HS-5 (cell line): Measurements from ENCODE around the gene SETDB2.

Experiments
- DNase-seq: peaks from one replicate; pipeline ENCODE4 v3.0.0-alpha.2; 2012; ENCODE audit warnings: low read depth

Gene SETDB2

DNA sequence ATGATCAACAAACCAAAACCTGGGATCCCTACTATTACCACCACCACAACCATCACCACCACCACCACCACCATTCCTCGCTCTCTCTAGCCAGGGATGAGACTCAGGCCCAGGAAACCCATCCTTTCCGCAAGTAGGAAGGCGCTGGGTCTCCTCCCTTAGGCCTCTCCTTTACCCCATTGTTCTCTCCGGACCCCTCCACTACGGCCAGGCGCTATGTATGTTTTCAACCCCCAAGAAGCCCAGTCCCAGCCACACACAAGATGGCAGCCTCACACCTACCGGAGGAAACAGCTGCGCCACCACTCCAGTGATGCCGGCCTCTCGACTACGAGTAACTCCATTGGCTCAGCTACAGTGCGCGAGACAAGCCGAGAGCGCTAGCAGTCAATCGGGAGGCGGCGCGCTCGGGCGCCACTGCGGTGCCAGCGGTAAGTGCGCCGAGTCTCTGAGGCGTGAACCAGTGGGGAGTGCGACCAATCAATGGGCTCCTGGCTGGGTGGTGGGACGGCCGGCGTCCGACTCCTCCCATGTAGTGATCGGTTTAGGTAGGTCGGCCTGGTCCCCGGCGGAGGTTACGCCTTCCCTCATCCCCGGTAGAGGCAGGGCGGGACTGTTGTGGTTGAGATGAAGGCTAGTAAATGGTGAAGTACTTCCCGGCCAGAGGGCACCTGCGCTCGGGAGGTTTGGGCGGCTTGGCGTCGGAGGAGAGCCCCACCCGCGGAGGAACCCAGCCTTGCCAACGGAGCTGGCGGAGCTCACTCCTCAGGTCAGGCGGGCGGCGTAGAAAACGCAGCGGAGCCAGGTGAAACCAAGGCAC, at the start of gene SETDB2, which contains the start of gene CAB39L:
TSS of gene SETDB2 (plus strand) at position 571 of the 820 bp plus-strand sequence. CDS start 7,620 bp downstream, outside the sequence.
TSS of gene CAB39L (minus strand) at position 361 of the 820 bp plus-strand sequence. CDS start 61,154 bp downstream, outside the sequence.
- DNase-seq = peak; percentile 83

GRCh38 chr13:49395451-49395865, 48.6 kb upstream of the SETDB2 start:
- no peak for DNase-seq

GRCh38 chr13:49395878-49396380, 48.1 kb upstream of the SETDB2 start:
- no peak for DNase-seq

DNA sequence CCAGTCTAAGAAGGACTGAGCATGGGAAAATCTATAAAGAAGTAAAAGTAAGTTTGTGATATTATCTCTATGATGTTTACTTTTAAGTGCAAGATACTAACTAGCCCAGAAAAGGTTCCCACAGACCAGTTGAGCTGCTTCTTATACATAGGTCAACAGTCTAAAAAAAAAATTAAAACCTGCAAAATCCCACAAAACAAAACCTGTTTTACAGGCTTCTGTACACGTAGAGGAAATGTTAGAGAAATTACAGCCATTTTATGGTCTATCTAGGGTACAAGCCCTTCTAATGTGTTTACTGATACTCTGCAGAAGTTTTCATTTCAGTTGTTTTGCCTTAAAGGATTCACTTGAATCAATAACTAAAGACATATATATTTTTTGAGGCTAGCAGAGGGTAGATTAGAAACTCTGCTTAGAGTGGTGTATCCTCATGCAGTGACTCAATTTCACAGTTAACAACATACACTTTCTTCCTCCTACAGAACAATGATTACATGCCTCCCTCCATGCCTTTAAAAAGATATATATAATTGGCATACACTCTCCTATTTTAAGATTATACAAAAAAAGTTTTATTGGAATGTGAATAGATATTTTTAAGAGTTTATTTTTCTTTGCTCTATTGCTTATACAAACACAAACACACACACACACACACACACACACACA, 44.1 kb upstream of the SETDB2 start:
- no peak for DNase-seq

DNA sequence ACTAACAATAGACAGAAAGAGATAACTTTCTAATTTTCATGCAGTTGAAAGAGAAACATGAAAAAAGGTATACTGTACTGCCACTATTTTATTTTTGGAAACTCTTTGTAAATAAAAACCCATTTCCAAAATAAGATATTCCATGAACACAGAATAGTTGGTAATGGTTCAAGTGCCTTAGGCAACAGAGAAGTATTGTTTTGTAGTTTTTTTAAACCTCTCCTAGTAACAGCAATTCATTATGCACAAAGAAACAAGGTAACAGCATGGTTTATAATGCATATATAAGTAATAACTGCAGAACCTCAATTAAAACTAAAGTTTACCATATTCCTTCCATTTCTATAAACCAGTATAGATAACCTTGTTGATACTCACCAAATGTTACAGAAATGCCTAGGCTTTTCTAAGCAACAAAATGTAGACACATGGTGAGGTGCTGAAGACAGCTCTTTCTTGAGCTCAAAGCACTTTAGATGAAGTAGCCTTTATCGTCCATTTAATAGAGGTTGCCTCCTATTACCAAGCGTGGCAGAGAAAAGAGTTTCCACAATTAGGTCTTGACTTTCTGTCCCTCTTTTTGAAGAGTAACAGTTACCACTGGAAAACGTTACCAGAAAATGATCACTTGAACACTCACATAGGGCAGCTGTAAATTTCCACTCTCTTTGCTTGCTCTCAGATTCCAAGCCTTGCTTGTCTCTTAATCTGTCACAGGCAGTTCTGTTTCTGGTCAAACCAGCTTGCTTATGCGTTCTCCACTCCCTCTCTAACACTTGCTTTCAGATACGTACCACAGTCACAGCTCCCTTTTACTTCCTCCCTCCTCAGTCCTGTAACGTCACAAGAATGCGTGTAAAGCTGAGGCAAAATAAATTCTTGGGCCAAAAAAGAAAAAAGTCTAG, 43.1 kb upstream of the SETDB2 start:
- DNase-seq = no peak

GRCh38 chr13:49403996-49404702, 39.9 kb upstream of the SETDB2 start:
- no peak for DNase-seq

GRCh38 chr13:49404703-49405020, 39.4 kb upstream of the SETDB2 start:
- no peak for DNase-seq

DNA sequence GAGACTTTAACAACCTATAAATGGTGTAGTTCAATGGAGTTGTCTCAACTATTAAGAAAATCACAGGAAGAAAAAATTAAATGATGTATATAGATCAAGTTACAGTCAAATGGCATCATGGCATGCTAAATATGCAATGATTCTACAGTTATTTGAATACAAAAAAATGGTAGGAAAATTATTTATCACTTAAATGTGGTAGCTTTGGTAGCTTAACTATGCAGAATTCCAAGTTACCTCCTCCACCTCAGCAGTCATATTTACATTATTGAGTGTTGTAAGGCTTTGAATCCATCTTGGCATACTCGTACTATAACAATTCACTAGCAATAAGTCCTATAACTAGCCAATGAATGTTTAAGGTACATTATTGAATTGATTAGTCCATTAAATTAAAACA, 37.0 kb upstream of the SETDB2 start:
- no peak for DNase-seq

DNA sequence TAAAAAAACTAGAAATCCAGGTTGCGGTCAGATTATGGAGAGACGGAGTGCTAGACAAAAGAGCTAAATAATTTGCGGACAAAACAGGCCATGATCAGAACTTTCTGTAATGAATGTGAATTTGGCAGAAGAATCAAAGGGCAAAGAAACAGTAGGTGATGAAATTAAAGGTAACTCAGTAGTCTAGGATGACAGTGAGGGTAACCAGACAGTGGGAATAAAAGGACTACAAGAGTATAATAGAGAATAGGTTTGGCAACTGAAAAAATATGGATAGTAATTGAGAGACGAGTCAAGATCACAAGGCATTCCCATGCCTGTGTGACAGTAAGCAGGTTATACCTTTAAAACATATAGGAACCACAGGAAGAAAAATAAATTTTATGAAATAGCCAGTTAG, 36.1 kb upstream of the SETDB2 start:
- no peak for DNase-seq

- DNase-seq = no peak
These were observed 35.1 kb upstream of the SETDB2 start for GRCh38 chr13:49409008-49409407.

GRCh38 chr13:49410006-49410405, 34.1 kb upstream of the SETDB2 start:
- DNase-seq = no peak

DNA sequence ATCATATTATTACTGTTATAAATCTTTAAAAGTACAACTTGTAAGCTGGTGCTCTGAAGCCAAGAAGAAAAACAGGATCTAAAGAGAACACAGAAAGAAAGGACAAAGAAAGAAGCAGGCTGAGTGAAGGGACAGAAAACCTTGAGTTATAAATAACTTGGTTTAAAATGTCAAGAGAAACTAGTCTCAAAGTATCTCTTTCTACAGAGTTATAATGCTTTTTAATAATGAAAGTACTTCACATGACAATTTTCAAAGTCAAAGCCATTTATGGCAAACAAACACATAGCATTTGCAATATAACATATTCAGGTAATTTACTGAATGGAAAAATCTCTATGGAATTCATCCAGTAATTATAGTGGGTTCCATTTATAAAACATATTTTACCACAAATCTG, 33.6 kb upstream of the SETDB2 start:
- no peak for DNase-seq

DNA sequence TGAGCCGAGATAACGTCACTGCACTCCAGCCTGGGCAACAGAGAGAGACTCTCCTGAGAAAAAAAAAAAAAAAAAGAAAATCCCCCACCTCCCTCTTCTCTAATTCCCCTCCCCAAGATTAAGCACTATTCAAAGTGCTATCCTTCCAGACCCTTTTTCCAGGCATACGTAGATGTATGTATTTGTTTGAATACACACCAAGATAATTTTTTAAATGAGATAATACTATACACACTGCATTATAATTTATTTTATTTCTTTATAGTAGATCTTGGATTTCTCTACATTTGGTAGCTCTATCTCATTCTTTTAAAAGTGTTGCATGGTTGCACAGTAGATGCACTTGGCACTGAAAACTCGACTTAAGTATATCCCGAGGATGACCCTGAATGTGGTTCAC, 32.7 kb upstream of the SETDB2 start:
- DNase-seq = no peak

DNA sequence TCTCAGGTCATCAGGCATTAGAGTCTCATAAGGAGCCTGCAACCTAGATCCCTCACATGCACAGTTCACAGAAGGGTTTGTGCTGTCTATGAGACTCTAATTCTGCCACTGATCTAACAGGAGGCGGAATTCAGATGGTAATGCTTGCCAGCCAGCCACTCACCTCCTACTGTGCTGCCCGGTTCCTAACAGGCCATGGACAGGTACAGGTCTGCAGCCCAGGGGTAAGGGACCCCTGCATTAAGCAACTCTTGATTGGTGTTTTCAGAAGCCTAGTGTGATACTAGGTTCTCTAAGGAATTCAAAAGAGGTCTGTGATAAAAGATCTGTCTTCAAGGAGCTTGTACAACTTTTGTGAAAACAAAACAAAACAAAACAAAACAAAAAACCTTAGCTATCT, 31.3 kb upstream of the SETDB2 start:
- DNase-seq = no peak

DNA sequence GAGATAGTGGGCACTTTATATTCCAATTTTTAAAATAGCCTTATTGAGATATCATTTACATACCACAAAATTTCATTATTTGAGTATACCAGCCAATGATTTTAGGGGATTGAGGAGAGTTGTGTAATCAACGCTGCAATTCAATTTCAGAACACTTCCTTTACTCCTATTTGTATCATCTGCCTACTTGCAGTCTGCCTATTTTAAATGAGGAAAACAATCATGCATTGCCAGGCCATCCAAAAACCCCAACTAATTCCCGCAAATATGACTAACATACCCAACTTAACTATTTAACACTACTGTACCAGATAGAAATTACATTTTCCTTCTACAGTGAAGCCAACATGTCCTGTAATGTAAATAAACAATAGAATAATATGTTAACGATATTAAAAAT, 26.9 kb upstream of the SETDB2 start:
- no peak for DNase-seq

DNA sequence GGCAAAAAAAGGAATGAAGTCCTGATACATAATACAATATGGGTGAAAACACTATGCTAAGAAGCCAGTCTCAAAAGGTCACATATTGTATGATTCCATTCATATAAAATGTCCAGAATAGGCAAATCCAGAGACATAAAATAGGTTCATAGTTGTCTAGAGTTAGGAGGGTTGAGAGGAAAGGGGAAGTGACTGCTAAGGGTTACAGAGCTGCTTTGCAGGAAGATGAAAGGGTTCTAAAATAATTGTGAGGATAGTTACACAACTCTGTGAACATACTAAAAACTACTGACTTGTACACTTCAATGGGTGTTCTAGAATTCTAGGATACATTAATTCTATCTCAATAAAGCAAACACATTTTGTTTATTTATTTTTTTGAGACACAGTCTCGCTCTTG, 25.9 kb upstream of the SETDB2 start:
- DNase-seq = no peak

GRCh38 chr13:49419276-49419675, 24.8 kb upstream of the SETDB2 start:
- DNase-seq = no peak

DNA sequence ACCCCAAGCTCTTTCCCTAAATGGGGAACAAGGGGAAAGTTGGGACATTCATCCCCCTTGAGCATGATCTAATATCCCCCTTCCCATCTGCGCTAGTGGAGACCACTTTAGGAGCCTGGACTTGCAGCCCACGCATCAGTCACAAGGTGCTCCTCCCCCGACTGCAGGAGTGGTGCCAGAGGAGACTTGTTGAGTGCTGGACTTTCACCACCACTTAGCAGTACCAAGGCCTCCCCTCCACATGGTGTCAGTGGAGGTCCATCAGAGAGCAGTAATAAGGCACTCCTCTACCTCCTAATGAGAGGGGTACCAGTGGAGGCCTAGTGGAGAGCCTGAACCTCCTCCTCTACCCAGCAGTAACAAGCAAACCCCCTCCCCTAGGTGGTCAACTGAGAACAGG, 22.7 kb upstream of the SETDB2 start:
- no peak for DNase-seq

- DNase-seq = no peak
These were observed 20.0 kb upstream of the SETDB2 start for GRCh38 chr13:49424011-49424560.

- no peak for DNase-seq
These were observed 15.9 kb upstream of the SETDB2 start for GRCh38 chr13:49428041-49428763.

DNA sequence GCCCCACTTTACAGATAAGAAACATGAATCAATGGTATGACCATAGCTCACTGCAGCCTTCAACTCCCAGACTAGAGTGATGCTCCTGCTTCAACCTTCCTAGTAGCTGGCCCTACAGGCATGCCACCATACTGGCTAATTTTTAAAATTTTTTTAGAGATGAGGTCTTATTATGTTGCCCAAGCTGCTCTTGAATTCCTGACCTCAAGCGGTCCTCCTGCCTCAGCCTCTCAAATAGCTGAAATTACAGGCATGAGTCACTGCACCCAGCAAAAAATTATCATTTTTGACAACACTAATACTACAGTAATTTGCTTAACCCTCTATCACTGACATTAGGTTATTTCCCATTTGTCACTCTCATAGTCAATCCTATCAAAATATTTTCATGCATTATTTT, 15.0 kb upstream of the SETDB2 start:
- no peak for DNase-seq
